HG02885 (cell line): ENCODE measurements around the gene IL18BP.

Experiments
- ATAC-seq: cut with Tn5 transposase; IDR thresholded peaks from one replicate; pipeline ENCODE4 v1.9.1; 2021; ENCODE audit warnings: mild to moderate bottlenecking; ENCODE audit not compliant: unreplicated experiment, poor library complexity

IL18BP gene

GRCh38 chr11:71996517-71996916 is 2.2 kb upstream of the IL18BP start:
- ATAC-seq = no peak

DNA sequence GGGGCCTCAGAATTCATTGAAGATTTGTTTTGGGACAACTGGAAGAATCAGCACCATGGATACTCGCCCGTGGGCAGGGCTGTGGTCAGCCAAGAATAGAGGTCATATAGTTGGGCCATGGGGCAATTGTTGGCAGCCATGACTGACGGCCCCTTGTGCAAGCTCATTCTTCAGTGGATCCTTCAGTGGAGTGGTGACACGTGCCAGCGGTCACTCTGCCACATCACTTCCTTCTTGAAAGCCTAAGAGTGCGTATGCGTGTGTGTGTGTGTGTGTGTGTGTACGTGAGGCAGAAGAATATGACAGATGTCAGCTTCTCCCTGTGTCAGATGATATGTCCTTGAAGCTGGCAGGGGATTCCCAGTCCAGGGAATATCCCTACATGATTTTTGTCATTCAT is 1.8 kb upstream of the IL18BP start:
- ATAC-seq = no peak

GRCh38 chr11:71997594-71997993 is 1.1 kb upstream of the IL18BP start:
- ATAC-seq = no peak

DNA sequence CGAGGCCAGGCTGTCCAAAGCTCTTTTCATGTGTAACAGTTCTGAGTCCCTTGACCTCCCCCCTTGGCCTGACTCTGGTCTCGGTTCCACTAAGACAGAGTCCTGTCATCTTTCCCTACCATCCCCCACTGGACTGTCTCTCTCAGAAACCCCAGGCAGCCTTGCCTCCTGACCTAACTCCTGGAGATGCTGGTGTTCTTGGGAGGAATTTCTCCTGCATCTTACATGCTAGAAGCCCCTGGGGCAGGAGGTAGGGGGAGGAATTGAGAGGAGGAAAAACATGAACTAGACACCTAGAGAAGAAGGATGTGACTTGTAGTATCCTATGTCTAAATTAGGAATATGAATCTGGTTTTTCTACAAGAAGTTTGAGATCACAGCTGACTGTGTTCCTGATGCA is 648 bp upstream of the IL18BP start:
- no peak for ATAC-seq

GRCh38 chr11:71999362-71999761 is 653 bp downstream of the IL18BP start:
- ATAC-seq = no peak

- no peak for ATAC-seq
These were observed 1.1 kb downstream of the IL18BP start for GRCh38 chr11:71999798-72000197.

DNA sequence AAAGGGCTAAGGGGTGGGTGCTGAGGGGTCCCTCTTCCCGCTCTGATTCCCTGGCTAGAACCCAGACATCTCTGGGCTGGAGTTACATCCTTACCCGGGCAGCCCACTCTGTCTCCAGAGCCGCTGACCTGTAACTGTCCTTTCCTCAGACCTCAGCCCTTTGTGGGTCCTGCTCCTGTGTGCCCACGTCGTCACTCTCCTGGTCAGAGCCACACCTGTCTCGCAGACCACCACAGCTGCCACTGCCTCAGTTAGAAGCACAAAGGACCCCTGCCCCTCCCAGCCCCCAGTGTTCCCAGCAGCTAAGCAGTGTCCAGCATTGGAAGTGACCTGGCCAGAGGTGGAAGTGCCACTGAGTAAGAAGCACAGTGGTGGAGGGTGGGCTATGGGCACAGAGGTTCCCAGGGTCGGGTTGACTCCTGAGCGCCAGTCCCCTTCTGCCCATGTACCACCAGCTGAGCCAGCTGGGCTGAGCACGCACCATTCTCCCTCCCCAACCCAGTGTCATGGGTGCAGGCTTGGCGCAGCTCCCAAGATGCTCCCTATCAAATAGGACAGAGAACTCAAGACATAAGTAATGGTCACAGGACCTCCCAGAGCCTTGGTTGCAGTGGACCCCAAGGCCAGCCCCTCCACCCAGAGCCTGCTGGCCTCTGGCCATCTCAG is 1.6 kb downstream of the IL18BP start:
- ATAC-seq = no peak

- ATAC-seq = no peak
These were observed 2.6 kb downstream of the IL18BP start for GRCh38 chr11:72001285-72001684.

DNA sequence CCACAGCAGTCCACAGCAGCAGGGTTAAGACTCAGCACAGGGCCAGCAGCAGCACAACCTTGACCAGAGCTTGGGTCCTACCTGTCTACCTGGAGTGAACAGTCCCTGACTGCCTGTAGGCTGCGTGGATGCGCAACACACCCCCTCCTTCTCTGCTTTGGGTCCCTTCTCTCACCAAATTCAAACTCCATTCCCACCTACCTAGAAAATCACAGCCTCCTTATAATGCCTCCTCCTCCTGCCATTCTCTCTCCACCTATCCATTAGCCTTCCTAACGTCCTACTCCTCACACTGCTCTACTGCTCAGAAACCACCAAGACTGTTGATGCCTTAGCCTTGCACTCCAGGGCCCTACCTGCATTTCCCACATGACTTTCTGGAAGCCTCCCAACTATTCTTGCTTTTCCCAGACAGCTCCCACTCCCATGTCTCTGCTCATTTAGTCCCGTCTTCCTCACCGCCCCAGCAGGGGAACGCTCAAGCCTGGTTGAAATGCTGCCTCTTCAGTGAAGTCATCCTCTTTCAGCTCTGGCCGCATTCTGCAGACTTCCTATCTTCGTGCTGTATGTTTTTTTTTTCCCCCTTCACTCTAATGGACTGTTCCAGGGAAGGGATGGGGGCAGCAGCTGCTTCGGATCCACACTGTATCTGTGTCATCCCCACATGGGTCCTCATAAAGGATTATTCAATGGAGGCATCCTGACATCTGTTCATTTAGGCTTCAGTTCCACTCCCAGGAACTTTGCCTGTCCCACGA is 3.3 kb downstream of the IL18BP start:
- ATAC-seq = no peak

- no peak for ATAC-seq
These were observed 4.4 kb downstream of the IL18BP start for GRCh38 chr11:72002841-72003775.

- no peak for ATAC-seq
These were observed 5.1 kb downstream of the IL18BP start for GRCh38 chr11:72003776-72004171.

DNA sequence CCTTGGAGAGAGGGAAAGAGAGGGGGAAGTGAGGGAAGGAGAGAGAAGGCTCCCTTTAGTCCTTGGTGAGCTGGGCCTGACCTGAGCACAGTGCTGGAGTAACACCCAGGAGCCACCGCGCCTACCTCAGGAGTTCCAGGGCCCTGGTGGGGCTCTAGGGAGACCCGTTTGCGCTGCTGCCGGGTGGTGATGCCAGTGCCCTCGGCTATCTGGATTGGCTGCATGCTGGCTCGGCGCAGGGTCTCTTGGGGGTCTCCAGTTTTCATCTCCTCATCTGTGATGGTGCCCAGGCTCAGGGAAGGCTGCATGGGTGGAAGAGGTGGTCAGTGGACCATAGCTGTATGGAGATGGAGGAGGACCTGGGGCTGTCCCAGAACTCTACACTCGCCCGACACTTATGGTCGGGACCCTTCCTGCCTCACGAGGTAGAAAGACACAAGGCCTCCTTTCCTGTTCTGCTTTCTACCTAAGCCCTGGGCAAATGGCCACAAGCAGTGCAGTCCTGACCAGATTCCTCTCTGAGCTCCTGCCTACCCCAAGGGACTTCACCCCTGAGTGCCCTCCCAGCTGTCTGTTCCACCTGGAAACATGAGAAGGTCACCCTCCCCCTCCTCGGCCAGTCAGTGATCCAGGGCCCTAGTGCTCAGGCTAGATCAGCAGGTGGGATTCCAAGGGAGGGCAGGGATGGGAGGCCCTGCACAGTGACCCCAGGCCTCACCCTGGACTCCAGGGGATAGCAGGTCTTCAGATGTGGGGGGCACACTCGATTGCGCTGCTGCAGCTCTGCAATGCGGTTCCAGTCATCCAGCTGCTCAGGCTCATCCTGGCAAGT is 6.0 kb downstream of the IL18BP start:
- ATAC-seq = no peak

DNA sequence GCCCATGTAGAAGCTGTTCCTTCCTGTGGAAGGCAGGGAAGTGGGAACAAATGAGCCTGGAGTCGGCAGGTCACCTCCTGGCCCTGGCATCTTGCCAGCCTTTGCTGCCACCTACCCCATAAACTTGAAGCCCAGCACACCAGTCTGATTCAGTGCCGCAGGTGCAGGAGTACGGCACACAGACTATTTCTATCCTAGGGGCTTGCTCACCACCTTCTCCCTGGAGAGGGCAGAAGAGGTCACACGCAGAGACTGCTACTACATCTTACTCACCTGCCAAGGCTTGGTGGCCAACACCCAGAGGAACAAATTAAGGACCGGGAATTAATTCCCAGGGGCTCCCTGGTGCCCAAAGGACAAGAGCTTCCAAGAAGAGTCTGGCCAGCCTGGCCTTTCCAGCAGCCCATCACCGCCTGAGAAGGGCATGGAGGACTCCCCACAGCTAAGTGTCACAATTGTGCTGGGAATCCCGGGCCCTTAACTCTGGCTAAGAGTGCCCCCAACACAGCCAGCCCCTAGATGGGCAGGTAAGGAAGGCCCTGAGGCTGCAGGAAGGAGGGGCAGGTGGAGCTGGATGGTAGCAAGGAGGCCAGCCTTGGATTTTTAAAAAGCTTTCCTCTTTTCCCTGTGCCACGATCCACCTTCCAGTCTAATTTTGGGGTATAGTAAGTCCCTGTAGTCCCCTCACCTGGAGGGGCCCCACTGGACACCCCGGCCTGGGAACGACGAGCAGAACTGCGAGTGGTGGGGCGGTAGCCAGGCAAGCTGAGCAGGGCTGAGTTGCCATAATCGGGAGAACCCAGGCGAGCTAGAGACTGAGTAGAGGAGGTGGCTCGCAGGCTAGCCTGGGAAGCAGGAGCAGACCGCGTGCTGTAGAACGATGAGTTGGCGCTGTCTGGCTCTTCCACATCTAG is 6.9 kb downstream of the IL18BP start:
- ATAC-seq = no peak

DNA sequence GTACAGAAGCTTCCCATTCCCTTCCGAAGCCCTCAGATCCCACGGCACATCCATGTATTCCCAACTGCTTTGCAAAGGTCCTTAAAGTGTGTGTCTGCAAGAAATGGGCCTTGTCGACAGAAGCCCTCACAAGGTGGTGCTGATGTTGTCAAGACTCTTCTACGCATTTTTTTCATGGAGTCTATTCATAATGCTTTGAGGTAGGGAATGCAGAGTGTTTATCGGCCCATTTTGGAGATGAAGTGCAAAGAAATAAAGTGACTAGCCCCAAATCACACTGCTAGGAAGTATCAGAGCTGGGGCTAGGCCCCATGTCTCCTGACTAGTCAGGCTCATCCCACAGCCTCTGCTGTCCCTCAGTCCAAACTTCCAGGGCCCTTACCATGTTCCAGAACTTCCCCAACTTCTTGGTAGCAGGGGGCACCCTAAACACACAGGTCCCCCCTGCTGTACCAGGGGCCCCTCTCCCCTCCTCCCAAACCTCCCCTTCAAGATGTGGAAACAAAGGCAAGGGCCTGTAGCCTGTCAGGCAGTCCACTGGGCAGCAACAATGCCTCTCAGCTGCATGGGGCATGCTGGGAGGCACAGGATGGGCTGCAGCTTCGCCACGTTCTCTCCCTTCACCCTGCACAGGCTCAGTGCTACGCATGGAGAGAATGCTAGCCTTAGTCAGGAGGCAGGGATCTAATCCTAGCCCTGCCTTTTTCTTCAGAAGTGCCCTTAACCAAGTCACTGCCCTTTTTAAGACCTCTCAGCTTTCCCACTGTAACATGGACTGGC is 7.8 kb downstream of the IL18BP start:
- ATAC-seq = no peak

DNA sequence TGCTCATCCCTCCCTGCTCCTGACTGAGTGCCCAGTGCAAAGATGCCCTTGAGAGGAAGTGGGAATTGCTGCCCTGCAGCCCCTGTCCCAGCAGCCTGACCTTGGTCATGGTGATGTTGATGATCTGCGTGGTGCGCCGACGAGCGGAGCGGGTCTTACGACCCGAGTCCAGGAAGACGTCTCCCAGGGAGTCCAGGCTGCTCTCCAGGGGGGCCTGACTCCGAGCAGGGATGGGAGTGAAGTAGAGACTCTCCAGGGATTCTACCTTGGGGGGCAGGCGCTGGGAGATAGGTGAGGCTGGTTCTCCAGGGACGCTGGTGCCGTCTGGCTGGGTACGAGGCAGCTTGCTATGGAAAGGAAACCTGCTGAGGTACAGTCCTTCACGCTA is 8.4 kb downstream of the IL18BP start:
- ATAC-seq = no peak

GRCh38 chr11:72007587-72007986 is 8.9 kb downstream of the IL18BP start:
- no peak for ATAC-seq

GRCh38 chr11:72008728-72009127 is 10.0 kb downstream of the IL18BP start:
- no peak for ATAC-seq

GRCh38 chr11:72009156-72009555 is 10.4 kb downstream of the IL18BP start:
- no peak for ATAC-seq
